HEK293 (cell line): Measurements from ENCODE around the gene GPR180.

ENCODE experiments used
- ZNF416 ChIP-seq: fragments of 450-650 bp; formaldehyde crosslinking; IDR thresholded peaks from 2 replicates; pipeline ENCODE4 v1.5.1; 2016; ENCODE audit warnings: missing biosample characterization, missing genetic modification characterization
- TF ChIP-seq, protein P1 (sequence below): fragments of 450-650 bp; formaldehyde crosslinking; IDR thresholded peaks from 2 replicates; pipeline ENCODE4 v1.5.1; 2016; ENCODE audit warnings: missing biosample characterization, missing genetic modification characterization
- TF ChIP-seq, protein P2 (sequence below): fragments of 450-650 bp; formaldehyde crosslinking; IDR thresholded peaks from 2 replicates; pipeline ENCODE4 v1.5.1; 2016; ENCODE audit warnings: missing biosample characterization, missing genetic modification characterization
- TF ChIP-seq, protein P3 (sequence below): IDR thresholded peaks from 2 replicates; pipeline ENCODE4 v1.6.1; 2011; ENCODE audit warnings: mild to moderate bottlenecking, low read depth, low read length, borderline replicate concordance
- TF ChIP-seq, protein P4 (sequence below): fragments of 450-650 bp; formaldehyde crosslinking; IDR thresholded peaks from 2 replicates; pipeline ENCODE4 v1.5.1; 2017; ENCODE audit warnings: missing biosample characterization, missing genetic modification characterization

DNA sequence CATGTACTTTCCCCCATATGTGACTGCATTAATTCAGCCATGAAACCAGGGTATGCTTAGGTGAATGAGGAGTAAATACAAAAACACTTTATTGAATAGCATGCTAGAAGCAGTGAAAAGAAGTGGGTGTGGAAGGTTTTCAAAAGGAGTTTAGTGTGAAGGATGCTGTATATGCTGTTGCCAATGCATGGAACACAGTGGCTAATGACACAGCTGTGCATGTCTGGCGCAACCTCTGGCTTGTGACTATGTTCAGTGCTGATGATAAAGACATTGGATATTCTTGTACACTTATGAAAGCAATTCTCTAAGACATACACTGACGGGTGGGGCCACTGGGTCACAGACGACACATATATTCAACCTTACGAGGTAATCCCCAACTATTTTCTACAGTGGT, 55.5 kb downstream of the GPR180 start:
- TF ChIP-seq, protein P1, sequence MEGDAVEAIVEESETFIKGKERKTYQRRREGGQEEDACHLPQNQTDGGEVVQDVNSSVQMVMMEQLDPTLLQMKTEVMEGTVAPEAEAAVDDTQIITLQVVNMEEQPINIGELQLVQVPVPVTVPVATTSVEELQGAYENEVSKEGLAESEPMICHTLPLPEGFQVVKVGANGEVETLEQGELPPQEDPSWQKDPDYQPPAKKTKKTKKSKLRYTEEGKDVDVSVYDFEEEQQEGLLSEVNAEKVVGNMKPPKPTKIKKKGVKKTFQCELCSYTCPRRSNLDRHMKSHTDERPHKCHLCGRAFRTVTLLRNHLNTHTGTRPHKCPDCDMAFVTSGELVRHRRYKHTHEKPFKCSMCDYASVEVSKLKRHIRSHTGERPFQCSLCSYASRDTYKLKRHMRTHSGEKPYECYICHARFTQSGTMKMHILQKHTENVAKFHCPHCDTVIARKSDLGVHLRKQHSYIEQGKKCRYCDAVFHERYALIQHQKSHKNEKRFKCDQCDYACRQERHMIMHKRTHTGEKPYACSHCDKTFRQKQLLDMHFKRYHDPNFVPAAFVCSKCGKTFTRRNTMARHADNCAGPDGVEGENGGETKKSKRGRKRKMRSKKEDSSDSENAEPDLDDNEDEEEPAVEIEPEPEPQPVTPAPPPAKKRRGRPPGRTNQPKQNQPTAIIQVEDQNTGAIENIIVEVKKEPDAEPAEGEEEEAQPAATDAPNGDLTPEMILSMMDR (tag by site-specific recombination), result no peak
- TF ChIP-seq, protein P2, sequence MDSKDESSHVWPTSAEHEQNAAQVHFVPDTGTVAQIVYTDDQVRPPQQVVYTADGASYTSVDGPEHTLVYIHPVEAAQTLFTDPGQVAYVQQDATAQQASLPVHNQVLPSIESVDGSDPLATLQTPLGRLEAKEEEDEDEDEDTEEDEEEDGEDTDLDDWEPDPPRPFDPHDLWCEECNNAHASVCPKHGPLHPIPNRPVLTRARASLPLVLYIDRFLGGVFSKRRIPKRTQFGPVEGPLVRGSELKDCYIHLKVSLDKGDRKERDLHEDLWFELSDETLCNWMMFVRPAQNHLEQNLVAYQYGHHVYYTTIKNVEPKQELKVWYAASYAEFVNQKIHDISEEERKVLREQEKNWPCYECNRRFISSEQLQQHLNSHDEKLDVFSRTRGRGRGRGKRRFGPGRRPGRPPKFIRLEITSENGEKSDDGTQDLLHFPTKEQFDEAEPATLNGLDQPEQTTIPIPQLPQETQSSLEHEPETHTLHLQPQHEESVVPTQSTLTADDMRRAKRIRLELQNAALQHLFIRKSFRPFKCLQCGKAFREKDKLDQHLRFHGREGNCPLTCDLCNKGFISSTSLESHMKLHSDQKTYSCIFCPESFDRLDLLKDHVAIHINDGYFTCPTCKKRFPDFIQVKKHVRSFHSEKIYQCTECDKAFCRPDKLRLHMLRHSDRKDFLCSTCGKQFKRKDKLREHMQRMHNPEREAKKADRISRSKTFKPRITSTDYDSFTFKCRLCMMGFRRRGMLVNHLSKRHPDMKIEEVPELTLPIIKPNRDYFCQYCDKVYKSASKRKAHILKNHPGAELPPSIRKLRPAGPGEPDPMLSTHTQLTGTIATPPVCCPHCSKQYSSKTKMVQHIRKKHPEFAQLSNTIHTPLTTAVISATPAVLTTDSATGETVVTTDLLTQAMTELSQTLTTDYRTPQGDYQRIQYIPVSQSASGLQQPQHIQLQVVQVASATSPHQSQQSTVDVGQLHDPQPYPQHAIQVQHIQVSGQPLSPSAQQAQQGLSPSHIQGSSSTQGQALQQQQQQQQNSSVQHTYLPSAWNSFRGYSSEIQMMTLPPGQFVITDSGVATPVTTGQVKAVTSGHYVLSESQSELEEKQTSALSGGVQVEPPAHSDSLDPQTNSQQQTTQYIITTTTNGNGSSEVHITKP, result no peak
- TF ChIP-seq ZNF416 (tag by site-specific recombination), result no peak
- TF ChIP-seq, protein P3, sequence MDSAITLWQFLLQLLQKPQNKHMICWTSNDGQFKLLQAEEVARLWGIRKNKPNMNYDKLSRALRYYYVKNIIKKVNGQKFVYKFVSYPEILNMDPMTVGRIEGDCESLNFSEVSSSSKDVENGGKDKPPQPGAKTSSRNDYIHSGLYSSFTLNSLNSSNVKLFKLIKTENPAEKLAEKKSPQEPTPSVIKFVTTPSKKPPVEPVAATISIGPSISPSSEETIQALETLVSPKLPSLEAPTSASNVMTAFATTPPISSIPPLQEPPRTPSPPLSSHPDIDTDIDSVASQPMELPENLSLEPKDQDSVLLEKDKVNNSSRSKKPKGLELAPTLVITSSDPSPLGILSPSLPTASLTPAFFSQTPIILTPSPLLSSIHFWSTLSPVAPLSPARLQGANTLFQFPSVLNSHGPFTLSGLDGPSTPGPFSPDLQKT, result no peak
- TF ChIP-seq, protein P4, sequence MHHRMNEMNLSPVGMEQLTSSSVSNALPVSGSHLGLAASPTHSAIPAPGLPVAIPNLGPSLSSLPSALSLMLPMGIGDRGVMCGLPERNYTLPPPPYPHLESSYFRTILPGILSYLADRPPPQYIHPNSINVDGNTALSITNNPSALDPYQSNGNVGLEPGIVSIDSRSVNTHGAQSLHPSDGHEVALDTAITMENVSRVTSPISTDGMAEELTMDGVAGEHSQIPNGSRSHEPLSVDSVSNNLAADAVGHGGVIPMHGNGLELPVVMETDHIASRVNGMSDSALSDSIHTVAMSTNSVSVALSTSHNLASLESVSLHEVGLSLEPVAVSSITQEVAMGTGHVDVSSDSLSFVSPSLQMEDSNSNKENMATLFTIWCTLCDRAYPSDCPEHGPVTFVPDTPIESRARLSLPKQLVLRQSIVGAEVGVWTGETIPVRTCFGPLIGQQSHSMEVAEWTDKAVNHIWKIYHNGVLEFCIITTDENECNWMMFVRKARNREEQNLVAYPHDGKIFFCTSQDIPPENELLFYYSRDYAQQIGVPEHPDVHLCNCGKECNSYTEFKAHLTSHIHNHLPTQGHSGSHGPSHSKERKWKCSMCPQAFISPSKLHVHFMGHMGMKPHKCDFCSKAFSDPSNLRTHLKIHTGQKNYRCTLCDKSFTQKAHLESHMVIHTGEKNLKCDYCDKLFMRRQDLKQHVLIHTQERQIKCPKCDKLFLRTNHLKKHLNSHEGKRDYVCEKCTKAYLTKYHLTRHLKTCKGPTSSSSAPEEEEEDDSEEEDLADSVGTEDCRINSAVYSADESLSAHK, result no peak
